ENCODE data around the gene TNPO1.
"Not testable (repeated sequence)": the region's sequence is repeated elsewhere in the genome, so short reads cannot be mapped to it uniquely, and the experiment has no call there.

TNPO1 gene

GRCh38 chr5:72921886-72922285 is 105.4 kb downstream of the TNPO1 start:
- no peak for DNase-seq (ENCODE audit: low spot score)
- ChIA-PET CTCF (interaction anchor here (0.7 to 0.9 kb wide), 2 partner anchors 278 to 280 kb away, joined by 3 read pairs; no protein-coding TSS in a partner anchor), POLR2A (ENCODE audit: low non-redundant PET) (no interaction called here)
- no peak overlapping the region for H3K27ac ChIP-seq
- no peak for TF ChIP-seq CTCF (conservative IDR thresholded peaks at IDR 0.05; ENCODE audit: low read depth)

GRCh38 chr5:72922422-72922821 is 106.0 kb downstream of the TNPO1 start:
- DNase-seq (ENCODE audit: low spot score) = no peak
- CTCF ChIA-PET = interaction anchor here (0.9 kb wide), 1 partner anchor 279 kb away, joined by 3 read pairs; no protein-coding TSS in a partner anchor
- no peak for TF ChIP-seq CTCF (conservative IDR thresholded peaks at IDR 0.05; ENCODE audit: low read depth)
- POLR2A ChIA-PET (ENCODE audit: low non-redundant PET) = no interaction called here
- no peak overlapping the region for H3K27ac ChIP-seq

GRCh38 chr5:72925336-72926010 is 109.0 kb downstream of the TNPO1 start:
- ChIA-PET POLR2A (ENCODE audit: low non-redundant PET) (no interaction called here), CTCF (no interaction called here)
- TF ChIP-seq CTCF (conservative IDR thresholded peaks at IDR 0.05; ENCODE audit: low read depth) = no peak
- no peak for DNase-seq (ENCODE audit: low spot score)
- no peak overlapping the region for H3K27ac ChIP-seq

GRCh38 chr5:72932686-72933085 is 116.2 kb downstream of the TNPO1 start:
- CTCF ChIA-PET; DNase-seq (ENCODE audit: low spot score); POLR2A ChIA-PET (ENCODE audit: low non-redundant PET): not testable (repeated sequence)

GRCh38 chr5:72934953-72935725 is 118.7 kb downstream of the TNPO1 start:
- DNase-seq (ENCODE audit: low spot score); POLR2A ChIA-PET (ENCODE audit: low non-redundant PET); H3K27ac ChIP-seq: not testable (repeated sequence)
- CTCF ChIA-PET = interaction anchor here (1.4 kb wide), 1 partner anchor 148 kb away, joined by 5 read pairs; no protein-coding TSS in a partner anchor

More at GRCh38 chr5:72932686-72933085, 116.2 kb downstream of the TNPO1 start:
- H3K27ac ChIP-seq = not testable (repeated sequence)

GRCh38 chr5:72936893-72937292 is 120.4 kb downstream of the TNPO1 start:
- no peak overlapping the region for H3K27ac ChIP-seq
- ChIA-PET CTCF (no interaction called here), POLR2A (ENCODE audit: low non-redundant PET) (no interaction called here)
- no peak for DNase-seq (ENCODE audit: low spot score)
- no peak for TF ChIP-seq CTCF (conservative IDR thresholded peaks at IDR 0.05; ENCODE audit: low read depth)

- CTCF ChIA-PET = no interaction called here
- no peak for DNase-seq (ENCODE audit: low spot score)
- no peak overlapping the region for H3K27ac ChIP-seq
- POLR2A ChIA-PET (ENCODE audit: low non-redundant PET) = no interaction called here
- TF ChIP-seq CTCF (conservative IDR thresholded peaks at IDR 0.05; ENCODE audit: low read depth) = no peak
These were observed 121.1 kb downstream of the TNPO1 start for GRCh38 chr5:72937517-72938061.
